Stimulated activated CD8-positive, alpha-beta memory T cell treated with anti-CD3 and anti-CD28 coated beads, Interleukin-15, amount 100 ng/mL, for 24 hours (primary cell): ENCODE data around the gene LRPAP1.
"Not testable (repeated sequence)": the region's sequence is repeated elsewhere in the genome, so short reads cannot be mapped to it uniquely, and the experiment has no call there.

Source experiments
- DNase-seq: peaks from one replicate; pipeline ENCODE4 v3.0.0-alpha.2; 2020; ENCODE audit warnings: low read depth

The LRPAP1 gene

DNA sequence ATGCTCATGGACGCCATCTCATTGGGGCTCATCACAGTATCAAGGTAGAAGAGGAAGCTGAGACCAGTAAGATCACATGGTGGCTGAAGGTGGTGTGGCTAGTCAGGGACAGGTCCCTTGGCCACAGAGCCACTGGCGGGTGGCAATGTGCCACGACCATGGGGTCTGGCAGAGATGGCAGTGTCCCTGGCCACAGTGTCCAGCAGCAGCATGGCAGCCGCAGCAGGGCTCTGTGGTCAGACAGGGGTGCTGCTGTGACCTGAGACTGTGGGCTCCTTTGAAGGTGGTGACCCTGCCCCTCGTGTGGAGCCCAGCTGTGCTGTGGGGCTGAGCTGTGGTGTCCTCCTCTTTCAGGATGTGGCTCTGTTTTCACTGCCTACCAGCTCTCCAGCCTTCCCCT is 71.3 kb downstream of the LRPAP1 start:
- DNase-seq: no peak

DNA sequence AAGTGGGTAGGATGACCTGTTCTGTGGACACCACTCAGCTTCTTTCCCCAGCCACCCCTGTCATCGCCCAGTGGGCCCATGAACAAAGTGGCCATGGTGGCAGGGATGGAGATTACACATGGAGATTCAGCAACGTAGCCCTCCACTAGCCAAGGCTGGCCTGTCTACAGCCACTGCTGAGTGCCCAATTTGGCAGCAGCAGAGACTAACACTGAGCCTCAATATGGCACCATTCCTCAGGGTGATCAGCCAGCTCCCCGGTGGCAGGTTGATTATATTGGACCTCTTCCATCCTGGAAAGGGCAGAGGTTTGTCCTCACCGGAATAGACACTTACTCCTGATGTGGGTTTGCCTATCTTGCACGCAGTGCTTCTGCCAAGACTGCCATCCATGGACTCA is 73.1 kb downstream of the LRPAP1 start:
- not testable (repeated sequence) for DNase-seq

DNA sequence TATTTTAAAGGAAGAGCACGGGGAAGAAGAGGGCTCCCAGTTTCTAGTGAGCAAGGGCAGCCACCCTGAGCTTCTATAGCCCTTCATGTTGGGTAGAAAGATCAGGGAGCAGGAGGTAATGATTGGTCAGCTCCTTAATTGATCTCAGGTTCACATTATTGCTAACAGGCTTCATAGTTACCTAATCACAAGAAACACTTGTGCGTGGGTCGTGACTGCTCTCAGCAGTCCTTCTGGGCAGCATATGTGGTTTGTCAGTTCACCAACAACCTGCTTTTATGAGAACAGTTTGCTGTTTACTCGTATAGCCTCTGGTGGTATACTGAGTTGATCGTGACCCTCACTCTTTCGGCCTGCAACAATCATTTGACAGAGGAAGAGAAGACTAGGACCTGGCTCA is 73.9 kb downstream of the LRPAP1 start:
- no peak for DNase-seq

DNA sequence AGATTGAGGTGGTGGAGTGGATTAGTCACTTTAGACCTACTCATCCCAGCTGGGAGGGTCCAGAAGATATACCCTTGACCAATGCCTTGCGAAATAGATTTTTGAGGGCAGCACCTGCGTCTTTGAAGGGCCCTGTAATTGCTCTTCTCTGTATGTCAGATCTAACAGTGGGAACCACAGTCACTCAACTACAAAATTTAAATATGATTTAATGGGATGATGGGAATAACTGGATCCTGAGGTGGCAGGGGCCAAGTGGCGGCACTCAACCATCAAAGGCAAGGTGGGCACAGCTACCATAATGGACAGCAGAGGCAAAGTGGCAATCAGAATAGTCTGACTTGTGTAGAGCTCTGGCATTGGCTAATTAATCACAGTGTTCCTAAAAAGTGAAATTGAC is 76.6 kb downstream of the LRPAP1 start:
- not testable (repeated sequence) for DNase-seq
